Activated CD8-positive, alpha-beta memory T cell treated with anti-CD3 and anti-CD28 coated beads, Interleukin-2, amount 50 U/mL, for 24 hours (primary cell): ENCODE measurements around the gene CENPF.
"Not testable (repeated sequence)": the region's sequence is repeated elsewhere in the genome, so short reads cannot be mapped to it uniquely, and the experiment has no call there.

ENCODE experiments used
- DNase-seq: peaks from one replicate; pipeline ENCODE4 v3.0.0-alpha.2; 2020; ENCODE audit errors: extremely low read depth

The CENPF gene

DNA sequence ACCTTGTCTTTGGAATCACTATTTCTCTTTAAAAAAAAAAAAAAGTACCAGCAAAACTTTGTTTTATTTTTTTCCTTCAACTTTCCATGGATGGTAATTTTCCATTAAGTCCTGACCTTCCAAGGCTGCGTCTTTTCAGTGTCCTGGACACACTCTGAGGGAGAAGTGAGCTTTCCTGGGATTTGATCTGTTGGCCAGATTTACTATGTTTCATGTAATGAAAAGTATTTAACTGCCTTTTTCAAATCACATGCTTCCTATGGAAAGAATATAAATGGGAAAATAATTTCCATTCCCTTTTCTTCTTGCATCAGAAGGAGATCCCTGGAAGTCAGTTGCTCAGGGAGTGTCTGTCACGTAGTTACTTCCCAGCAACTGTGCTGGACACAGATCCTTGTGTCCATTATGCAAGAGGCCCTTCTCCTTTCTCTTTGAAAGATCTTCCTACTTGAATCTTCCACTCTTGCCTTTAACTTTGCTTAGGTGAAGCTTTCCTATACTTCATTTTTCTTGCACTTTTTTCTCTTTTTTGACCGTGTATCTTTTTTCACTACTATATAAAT, 59.3 kb downstream of the CENPF start:
- DNase-seq = no peak

GRCh38 chr1:214664651-214665433, 61.8 kb downstream of the CENPF start:
- DNase-seq = no peak

DNA sequence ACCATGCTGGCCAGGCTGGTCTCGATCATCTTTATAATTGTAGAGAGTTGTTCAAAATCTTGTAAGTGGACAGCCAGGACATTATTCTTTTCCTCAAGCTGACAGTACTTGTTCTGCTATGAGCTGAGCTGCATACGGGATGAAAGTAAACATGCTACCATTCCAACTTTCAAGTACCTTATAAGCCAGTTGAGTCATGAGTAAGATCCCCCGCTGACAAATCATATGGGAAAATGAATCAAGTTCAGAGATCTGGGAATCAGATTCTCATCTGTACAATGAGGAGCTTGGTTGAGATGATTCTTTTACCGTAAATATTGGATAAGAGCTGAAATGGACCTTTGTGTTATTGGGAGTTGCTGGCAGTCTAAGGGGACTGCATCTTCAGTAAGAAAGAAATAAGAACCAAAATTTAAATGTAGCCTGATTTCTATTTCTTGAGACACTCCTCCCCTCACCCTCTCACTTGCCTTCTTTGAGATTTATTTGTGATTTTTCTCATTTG, 62.7 kb downstream of the CENPF start:
- DNase-seq = no peak

DNA sequence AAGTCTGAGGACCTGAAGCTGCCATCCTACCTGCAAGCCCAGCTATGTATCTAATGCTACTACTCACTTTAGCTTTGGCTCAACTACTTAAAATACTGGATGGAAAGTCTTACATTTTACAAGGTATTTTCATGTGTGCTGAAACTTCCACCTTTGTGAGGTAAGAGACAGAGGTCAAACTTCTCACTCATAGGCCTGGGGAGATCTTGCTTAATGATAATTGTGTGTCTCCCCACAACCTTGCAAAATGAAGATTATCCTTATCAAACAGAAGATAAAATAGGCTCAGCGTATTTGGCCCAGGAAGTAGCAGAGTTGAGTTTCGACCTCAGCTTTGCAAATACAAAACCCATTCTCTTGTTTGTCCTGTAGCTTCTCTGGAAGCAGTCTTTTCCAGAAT, 63.7 kb downstream of the CENPF start:
- DNase-seq = no peak

DNA sequence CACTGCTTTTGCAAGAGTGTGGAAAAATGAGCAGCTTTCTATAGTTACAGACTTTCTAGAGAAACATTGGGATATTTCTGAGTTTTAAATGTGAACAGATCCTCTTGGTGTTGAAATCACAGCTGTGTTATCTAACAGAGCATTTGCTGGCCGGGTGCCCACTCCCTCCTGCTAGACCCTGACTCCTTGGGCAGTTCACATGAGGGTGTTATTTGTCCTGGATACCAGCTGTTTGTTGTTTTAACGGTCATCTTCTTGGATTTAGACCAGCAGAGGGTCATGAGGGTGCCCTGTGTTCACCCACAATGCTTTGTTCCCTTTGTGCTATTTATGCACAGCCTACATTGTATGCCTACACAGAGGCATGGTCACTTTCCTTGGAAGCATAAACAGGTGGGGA, 67.1 kb downstream of the CENPF start:
- no peak for DNase-seq

GRCh38 chr1:214673029-214673428, 70.0 kb downstream of the CENPF start:
- DNase-seq = not testable (repeated sequence)

DNA sequence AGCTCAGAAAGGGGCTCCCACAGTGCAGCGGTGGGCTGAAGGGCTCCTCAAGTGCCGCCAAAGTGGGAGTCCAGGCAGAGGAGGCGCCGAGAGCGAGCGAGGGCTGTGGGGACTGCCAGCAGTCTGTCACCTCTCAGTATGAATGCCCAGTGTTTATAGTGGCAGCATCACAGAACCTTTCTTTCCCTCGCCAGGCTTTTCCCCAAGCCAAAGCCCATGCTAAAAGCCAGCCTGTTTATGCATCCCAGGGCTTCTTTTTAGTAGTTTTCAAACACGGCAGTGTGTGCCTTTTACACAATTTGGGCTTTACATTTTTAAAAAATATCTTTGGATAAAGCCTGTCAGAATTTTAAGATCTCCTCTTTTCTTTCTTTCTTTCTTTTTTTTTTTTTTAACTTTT, 70.6 kb downstream of the CENPF start:
- no peak for DNase-seq

DNA sequence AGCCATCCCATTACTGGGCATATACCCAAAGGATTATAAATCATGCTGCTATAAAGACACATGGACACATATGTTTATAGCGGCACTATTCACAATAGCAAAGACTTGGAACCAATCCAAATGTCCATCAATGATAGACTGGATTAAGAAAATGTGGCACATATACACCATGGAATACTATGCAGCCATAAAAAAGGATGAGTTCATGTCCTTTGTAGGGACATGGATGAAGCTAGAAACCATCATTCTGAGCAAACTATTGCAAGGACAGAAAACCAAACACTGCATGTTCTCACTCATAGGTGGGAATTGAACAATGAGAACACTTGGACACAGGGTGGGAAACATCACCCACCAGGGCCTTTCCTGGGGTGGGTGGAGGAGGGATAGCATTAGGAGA, 72.5 kb downstream of the CENPF start:
- DNase-seq = not testable (repeated sequence)

GRCh38 chr1:214676747-214677146, 73.8 kb downstream of the CENPF start:
- DNase-seq = no peak

- DNase-seq = no peak
These were observed 75.0 kb downstream of the CENPF start for GRCh38 chr1:214677945-214678344.

DNA sequence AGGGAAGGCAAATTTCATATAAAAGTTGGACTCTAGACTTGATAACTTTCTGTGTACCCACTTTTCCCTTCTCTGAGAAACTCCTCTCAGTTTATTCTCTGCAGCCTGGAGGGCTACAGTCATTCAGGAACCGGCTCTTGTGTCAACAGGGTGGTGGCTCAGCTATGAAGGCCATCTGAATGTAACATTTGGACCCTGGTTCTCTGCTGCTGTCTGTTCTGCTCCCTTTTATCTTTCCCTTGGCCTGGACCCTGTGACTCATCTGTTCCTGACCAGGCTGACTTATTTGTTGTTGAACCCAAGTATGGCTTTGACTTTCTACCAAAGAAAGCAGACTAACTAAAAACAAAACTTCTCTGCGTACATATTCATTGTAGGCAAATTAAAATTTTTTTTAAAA, 75.4 kb downstream of the CENPF start:
- DNase-seq = no peak

DNA sequence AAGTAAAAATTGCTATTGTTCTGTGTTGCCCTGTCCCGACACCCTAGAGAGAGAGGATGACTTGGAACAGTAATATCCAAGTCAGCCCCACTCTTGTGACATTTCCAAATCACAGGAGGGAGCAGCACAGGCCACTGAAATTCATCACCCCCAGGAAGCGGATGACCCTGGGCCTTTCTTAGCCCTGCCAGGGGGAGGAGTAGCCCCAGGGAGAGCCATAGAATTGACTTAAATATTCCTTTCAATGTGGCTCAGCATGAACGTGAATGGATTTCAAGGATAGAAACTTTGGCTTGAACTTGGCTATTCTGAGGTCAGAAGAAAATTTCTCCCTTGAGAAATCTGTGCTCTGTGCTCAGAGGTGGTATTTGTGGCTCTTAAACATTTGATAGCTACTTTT, 80.6 kb downstream of the CENPF start:
- no peak for DNase-seq

- DNase-seq = no peak
These were observed 82.9 kb downstream of the CENPF start for GRCh38 chr1:214685906-214686305.

- DNase-seq = no peak
These were observed 83.5 kb downstream of the CENPF start for GRCh38 chr1:214686497-214686896.

DNA sequence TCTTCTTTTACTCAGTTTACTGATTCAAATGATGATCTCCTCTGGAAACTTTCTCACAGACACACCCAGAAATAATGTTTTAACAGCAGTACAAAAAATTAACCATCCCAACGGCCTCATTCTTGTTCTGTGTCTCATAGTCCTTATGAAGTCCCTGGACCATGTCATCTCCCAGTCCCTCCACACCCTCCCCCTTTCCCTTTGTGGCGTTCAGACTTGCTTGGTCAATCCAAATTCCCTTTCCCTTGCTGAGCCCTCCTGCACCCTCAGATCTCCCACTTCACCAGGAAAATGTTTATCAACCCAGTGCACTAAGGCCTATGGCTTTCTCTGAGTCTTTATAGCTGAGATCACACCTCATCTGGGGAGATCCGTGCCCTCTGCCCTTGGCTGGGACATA, 85.9 kb downstream of the CENPF start:
- DNase-seq = no peak

GRCh38 chr1:214694769-214695168, 91.8 kb downstream of the CENPF start:
- no peak for DNase-seq

- DNase-seq = no peak
These were observed 95.6 kb downstream of the CENPF start for GRCh38 chr1:214698559-214698958.

DNA sequence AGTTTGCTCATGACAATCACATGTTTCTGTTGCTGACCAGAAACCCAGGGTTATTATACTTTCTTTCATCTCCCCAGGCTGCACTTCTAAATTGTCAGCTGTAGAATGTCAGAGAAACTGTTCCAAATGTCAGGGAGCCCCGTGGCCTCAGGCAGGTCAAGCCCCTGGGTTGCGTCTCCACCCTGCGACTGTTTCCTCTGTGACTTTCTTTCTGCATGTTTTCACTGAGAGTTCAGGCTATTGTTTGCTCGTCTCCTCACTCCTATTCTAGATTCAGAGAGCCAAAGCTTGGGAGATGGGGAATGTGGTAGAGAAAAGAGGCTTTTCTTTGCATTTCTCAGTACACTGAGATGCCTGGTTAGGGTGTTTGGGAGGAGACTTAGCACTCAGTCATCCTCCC, 97.4 kb downstream of the CENPF start:
- no peak for DNase-seq

- DNase-seq = no peak
These were observed 99.6 kb downstream of the CENPF start for GRCh38 chr1:214702556-214702955.

DNA sequence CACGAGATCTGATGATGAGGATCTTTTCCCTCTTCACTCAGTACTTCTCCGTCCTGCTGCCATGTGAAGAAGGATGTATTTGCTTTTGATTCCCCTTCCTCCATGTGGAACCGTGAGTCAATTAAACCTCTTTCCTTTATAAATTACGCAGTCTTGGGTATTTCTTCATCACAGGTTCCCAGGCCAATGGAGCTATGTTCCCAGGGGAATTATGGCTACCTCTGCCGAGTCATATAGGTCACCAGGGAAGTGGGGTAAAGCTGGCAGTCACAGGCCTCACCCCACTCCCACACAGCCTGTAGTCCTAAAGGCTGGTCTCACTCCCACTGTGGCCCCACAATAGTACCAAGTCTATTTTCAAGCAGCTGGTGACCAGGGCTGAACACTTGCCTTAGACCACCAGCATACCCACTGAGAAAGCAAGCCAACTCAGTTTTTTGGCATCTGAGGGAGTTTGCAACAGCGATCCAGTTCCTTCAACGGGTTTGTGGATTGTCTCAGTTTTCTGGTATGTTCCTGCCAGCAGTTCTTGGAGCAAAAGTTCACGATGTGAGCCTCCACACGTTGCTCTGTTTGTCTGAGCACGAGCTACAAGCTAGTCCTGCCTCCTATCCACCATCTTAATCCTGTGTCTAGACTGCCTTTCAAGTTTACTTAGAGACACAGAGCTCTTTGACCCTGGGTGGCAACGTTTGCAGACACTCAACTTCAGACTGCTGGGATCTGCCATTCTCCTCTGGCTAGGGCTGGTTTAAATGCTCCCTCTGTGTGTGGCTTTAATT, 104.5 kb downstream of the CENPF start:
- no peak for DNase-seq

DNA sequence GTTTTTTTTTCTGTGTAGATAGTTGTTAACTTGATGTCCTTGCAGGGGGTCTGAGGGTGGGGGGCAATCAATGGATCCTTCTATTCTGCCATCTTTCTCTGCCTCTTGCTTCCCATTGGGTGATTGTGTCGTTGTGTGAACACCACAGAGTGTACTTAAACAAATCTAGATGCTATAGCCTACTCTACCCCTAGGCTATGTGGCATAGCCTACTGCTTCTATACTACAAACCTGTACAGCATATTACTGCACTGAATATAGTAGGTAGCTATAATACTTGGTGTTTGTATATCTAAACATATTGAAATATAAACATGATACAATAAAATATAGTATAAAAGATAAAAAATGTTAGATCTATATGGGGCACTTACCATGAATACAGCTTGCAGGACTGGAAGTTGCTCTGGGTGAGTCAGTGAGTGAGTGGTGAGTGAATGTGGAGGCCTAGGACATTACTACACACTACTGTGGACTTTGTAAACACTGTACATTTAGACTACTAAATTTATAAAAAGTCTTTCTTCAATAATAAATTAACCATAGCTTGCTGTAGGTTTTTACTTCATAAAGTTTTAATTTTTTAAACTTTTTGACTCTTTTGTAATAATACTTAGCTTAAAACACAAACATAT, 105.4 kb downstream of the CENPF start:
- DNase-seq = no peak

GRCh38 chr1:214709241-214709640, 106.2 kb downstream of the CENPF start:
- no peak for DNase-seq
